Measurements from ENCODE around the gene EMP3. TPM values are rescaled to one million over a fixed set of nuclear protein-coding genes. Genes with fewer than 3 reads are reported as not detected.

The EMP3 gene
- total and polyA plus RNA-seq, 2 of the 13 experiments (the other 11 are each of a cell fraction or from before 2014, with no cell fraction given), result 2.2 to 7.8 TPM

DNA sequence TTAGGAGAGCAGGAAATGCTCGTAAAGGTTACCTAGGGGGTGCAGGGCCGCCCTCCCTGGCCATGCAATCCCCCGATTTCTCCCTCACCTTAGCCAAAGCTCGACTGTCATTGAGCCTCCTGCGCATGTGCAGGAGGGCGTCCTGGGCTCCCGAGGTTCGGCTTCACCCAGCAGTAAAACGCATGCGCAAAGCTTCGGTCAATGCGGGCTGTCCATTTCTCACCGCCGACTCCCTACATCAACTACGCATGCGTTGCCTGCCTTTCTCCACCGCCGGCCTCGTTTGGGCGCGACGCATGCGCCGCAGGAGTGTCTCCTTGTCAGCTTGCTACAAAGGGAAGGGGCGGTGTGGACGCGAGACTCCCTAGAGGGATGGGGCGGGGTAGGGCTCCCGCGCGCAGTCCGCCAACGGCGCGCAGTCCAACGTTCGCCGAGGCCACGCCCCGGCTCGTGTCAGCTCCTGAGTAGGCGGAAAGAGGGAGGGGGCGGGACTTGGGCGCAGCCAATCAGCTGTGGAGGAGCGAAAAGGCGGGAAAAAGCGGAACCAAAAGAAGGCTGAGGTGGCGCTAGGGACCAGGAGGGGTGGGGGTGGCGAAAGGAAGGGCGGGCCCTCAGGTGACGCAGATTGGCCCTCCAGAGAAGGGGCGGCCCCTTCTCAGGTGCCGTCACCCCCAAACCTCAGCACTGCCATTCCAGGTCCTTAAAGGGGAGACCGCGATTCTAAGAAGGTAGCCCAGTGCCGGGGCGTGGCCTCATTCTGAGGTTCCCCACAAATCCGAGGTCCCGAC lies 38.7 kb downstream of the EMP3 start, which contains the start of the genes SYNGR4 and TMEM143 (continued):
- TF ChIP-seq, protein P1, sequence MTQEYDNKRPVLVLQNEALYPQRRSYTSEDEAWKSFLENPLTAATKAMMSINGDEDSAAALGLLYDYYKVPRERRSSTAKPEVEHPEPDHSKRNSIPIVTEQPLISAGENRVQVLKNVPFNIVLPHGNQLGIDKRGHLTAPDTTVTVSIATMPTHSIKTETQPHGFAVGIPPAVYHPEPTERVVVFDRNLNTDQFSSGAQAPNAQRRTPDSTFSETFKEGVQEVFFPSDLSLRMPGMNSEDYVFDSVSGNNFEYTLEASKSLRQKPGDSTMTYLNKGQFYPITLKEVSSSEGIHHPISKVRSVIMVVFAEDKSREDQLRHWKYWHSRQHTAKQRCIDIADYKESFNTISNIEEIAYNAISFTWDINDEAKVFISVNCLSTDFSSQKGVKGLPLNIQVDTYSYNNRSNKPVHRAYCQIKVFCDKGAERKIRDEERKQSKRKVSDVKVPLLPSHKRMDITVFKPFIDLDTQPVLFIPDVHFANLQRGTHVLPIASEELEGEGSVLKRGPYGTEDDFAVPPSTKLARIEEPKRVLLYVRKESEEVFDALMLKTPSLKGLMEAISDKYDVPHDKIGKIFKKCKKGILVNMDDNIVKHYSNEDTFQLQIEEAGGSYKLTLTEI (CRISPR knock-in tag; conservative IDR thresholded peaks at IDR 0.05), result no peak
- no peak for TF ChIP-seq U2AF2 (IDR thresholded peaks at IDR 0.05; ENCODE audit: low read depth, low read length)
- TF ChIP-seq ZNF225 (CRISPR knock-in tag; IDR thresholded peaks at IDR 0.05), result no peak
- TF ChIP-seq, protein P2, sequence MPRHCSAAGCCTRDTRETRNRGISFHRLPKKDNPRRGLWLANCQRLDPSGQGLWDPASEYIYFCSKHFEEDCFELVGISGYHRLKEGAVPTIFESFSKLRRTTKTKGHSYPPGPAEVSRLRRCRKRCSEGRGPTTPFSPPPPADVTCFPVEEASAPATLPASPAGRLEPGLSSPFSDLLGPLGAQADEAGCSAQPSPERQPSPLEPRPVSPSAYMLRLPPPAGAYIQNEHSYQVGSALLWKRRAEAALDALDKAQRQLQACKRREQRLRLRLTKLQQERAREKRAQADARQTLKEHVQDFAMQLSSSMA (CRISPR knock-in tag; IDR thresholded peaks at IDR 0.05), result peak; percentile 85; the same call in 1 of the 2 replicates
- no peak for TF ChIP-seq ZNF10 (CRISPR knock-in tag; IDR thresholded peaks at IDR 0.05; ENCODE audit: borderline replicate concordance, low read depth)
- no peak for TF ChIP-seq ZBTB42 (CRISPR knock-in tag; IDR thresholded peaks at IDR 0.05)
- TF ChIP-seq, protein P3, sequence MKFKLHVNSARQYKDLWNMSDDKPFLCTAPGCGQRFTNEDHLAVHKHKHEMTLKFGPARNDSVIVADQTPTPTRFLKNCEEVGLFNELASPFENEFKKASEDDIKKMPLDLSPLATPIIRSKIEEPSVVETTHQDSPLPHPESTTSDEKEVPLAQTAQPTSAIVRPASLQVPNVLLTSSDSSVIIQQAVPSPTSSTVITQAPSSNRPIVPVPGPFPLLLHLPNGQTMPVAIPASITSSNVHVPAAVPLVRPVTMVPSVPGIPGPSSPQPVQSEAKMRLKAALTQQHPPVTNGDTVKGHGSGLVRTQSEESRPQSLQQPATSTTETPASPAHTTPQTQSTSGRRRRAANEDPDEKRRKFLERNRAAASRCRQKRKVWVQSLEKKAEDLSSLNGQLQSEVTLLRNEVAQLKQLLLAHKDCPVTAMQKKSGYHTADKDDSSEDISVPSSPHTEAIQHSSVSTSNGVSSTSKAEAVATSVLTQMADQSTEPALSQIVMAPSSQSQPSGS (CRISPR knock-in tag; IDR thresholded peaks at IDR 0.05), result no peak
- TF ChIP-seq EZH2 (conservative IDR thresholded peaks at IDR 0.05; ENCODE audit: low read depth, low read length), result no peak
- TF ChIP-seq HMG20B (CRISPR knock-in tag; conservative IDR thresholded peaks at IDR 0.05), result no peak
- TF ChIP-seq ZFP90 (CRISPR knock-in tag; IDR thresholded peaks at IDR 0.05; ENCODE audit: borderline replicate concordance), result peak; percentile 95
- TF ChIP-seq GTF2F1 (IDR thresholded peaks at IDR 0.05; ENCODE audit: low read length), result no peak
- TF ChIP-seq WIZ (CRISPR knock-in tag; IDR thresholded peaks at IDR 0.05), result no peak
- TF ChIP-seq, protein P4, sequence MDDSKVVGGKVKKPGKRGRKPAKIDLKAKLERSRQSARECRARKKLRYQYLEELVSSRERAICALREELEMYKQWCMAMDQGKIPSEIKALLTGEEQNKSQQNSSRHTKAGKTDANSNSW (CRISPR knock-in tag; IDR thresholded peaks at IDR 0.05; ENCODE audit: borderline replicate concordance), result no peak; the same call in 1 of the 2 replicates
- TF ChIP-seq AHR (CRISPR knock-in tag; IDR thresholded peaks at IDR 0.05), result no peak
- TF ChIP-seq ZNF343 (CRISPR knock-in tag; IDR thresholded peaks at IDR 0.05), result no peak
- no peak for TF ChIP-seq ARID2 (CRISPR knock-in tag; IDR thresholded peaks at IDR 0.05; ENCODE audit: borderline replicate concordance)
- no peak for TF ChIP-seq RFX3 (CRISPR knock-in tag; IDR thresholded peaks at IDR 0.05)
- TF ChIP-seq GPN1 (CRISPR knock-in tag; IDR thresholded peaks at IDR 0.05; ENCODE audit: borderline replicate concordance), result no peak
- TF ChIP-seq ZNF563 (CRISPR knock-in tag; IDR thresholded peaks at IDR 0.05), result peak; percentile 93
- TF ChIP-seq ZNF792 (CRISPR knock-in tag; IDR thresholded peaks at IDR 0.05), result 0 out of 2 replicates have a peak, but pooled peaks have one; percentile 13
- no peak for TF ChIP-seq XRCC5 (optimal IDR thresholded peaks at IDR 0.05; ENCODE audit: low read length)
- TF ChIP-seq PAX8 (CRISPR knock-in tag; IDR thresholded peaks at IDR 0.05; ENCODE audit: borderline replicate concordance), result no peak
- TF ChIP-seq, protein P5, sequence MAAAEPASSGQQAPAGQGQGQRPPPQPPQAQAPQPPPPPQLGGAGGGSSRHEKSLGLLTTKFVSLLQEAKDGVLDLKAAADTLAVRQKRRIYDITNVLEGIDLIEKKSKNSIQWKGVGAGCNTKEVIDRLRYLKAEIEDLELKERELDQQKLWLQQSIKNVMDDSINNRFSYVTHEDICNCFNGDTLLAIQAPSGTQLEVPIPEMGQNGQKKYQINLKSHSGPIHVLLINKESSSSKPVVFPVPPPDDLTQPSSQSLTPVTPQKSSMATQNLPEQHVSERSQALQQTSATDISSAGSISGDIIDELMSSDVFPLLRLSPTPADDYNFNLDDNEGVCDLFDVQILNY (CRISPR knock-in tag; conservative IDR thresholded peaks at IDR 0.05), result peak; percentile 83
- TF ChIP-seq, protein P6, sequence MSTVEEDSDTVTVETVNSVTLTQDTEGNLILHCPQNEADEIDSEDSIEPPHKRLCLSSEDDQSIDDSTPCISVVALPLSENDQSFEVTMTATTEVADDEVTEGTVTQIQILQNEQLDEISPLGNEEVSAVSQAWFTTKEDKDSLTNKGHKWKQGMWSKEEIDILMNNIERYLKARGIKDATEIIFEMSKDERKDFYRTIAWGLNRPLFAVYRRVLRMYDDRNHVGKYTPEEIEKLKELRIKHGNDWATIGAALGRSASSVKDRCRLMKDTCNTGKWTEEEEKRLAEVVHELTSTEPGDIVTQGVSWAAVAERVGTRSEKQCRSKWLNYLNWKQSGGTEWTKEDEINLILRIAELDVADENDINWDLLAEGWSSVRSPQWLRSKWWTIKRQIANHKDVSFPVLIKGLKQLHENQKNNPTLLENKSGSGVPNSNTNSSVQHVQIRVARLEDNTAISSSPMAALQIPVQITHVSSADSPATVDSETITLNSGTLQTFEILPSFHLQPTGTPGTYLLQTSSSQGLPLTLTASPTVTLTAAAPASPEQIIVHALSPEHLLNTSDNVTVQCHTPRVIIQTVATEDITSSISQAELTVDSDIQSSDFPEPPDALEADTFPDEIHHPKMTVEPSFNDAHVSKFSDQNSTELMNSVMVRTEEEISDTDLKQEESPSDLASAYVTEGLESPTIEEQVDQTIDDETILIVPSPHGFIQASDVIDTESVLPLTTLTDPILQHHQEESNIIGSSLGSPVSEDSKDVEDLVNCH (CRISPR knock-in tag; IDR thresholded peaks at IDR 0.05), result no peak
